Activated B cell treated with CpG ODN at 0.5 μM for 24 hours (primary cell): Measurements from ENCODE around the gene GALNT16. TPM values are rescaled to one million over a fixed set of nuclear protein-coding genes. Genes with fewer than 3 reads are reported as not detected.

Source experiments
- ATAC-seq: fragments of 200-7000 bp; cut with Tn5 transposase; one replicate; pipeline ENCODE4 v1.10.0; 2021; ENCODE audit warnings: low read depth, mild to moderate bottlenecking, moderate library complexity
- CTCF ChIA-PET: fragments of 350-600 bp; sonication (Branson Sonifier 250); formaldehyde crosslinking; loops from one replicate; lab custom pipeline; 2021; ENCODE audit warnings: antibody characterized with exemption; lab: Charles Lee
- POLR2A ChIA-PET: fragments of 350-600 bp; sonication (Branson Sonifier 250); formaldehyde crosslinking; loops from one replicate; lab custom pipeline; 2021; ENCODE audit warnings: antibody characterized with exemption; lab: Charles Lee
- DNase-seq: peaks from one replicate; pipeline ENCODE4 v3.0.0; 2022
- H3K27ac Mint-ChIP-seq: one replicate; pipeline ENCODE4 v1.8.0; 2020; ENCODE audit warnings: mixed read lengths
- H3K27me3 Mint-ChIP-seq: one replicate; pipeline ENCODE4 v1.8.0; 2021; ENCODE audit warnings: mixed read lengths
- H3K36me3 Mint-ChIP-seq: one replicate; pipeline ENCODE4 v1.8.0; 2021; ENCODE audit warnings: low read depth, mixed read lengths
- H3K4me1 Mint-ChIP-seq: one replicate; pipeline ENCODE4 v1.8.0; 2021; ENCODE audit warnings: mixed read lengths
- H3K4me3 Mint-ChIP-seq: one replicate; pipeline ENCODE4 v1.8.0; 2020; ENCODE audit warnings: mild to moderate bottlenecking, mixed read lengths
- H3K9me3 Mint-ChIP-seq: one replicate; pipeline ENCODE4 v1.8.0; 2020; ENCODE audit warnings: mixed read lengths
- CTCF ChIP-seq: fragments of 200-600 bp; IDR thresholded peaks from one replicate; pipeline ENCODE4 v1.8.0; 2022; ENCODE audit warnings: antibody characterized with exemption, mild to moderate bottlenecking
- intact Hi-C: fragments of 100-400 bp; cut with micrococcal nuclease; formaldehyde crosslinking; loops from one replicate; pipeline ENCODE4 v1.15.1; 2024
- total RNA-seq: library from RNA; stranded (reverse); gene quantifications from 2 replicates; pipeline ENCODE4 v1.2.3, GENCODE V29; 2022

GALNT16 gene
- total RNA-seq, 1 donor from 2014 or later: 1.2 TPM

- Mint-ChIP-seq H3K27ac (no peak overlapping the region), H3K9me3 (no peaks in the 10 kb centered on the region), H3K36me3 (peaks cover 68% of the 10 kb centered on the region), H3K4me1 (no peaks in the 10 kb centered on the region), H3K27me3 (no peaks in the 10 kb centered on the region), H3K4me3 (no peak overlapping the region)
- TF ChIP-seq CTCF: no peak
- ChIA-PET POLR2A (no interaction called here), CTCF (no interaction called here)
- no peak for ATAC-seq
- DNase-seq: no peak
- intact Hi-C loops: no loop called here
These were observed 22.8 kb upstream of the GALNT16 start for GRCh38 chr14:69237142-69237541.

- ChIA-PET POLR2A (no interaction called here), CTCF (no interaction called here)
- Mint-ChIP-seq H3K4me3 (no peak overlapping the region), H3K27ac (no peak overlapping the region), H3K27me3 (no peaks in the 10 kb centered on the region), H3K36me3 (peaks cover 68% of the 10 kb centered on the region), H3K4me1 (no peaks in the 10 kb centered on the region), H3K9me3 (no peaks in the 10 kb centered on the region)
- no peak for ATAC-seq
- no peak for DNase-seq
- TF ChIP-seq CTCF: no peak
- intact Hi-C loops: no loop called here
These were observed 22.4 kb upstream of the GALNT16 start for GRCh38 chr14:69237584-69237983.

- Mint-ChIP-seq H3K4me1 (no peaks in the 10 kb centered on the region), H3K27me3 (no peaks in the 10 kb centered on the region), H3K4me3 (no peak overlapping the region), H3K27ac (no peak overlapping the region), H3K36me3 (peaks cover 65% of the 10 kb centered on the region), H3K9me3 (no peaks in the 10 kb centered on the region)
- CTCF ChIA-PET: interaction anchor here (0.7 to 5.2 kb wide), 2 partner anchors 223 to 236 kb away, joined by 3 to 124 read pairs; no protein-coding TSS in a partner anchor
- POLR2A ChIA-PET: no interaction called here
- no peak for TF ChIP-seq CTCF
- DNase-seq: no peak
- intact Hi-C loops: no loop called here
- no peak for ATAC-seq
These were observed 21.1 kb upstream of the GALNT16 start for GRCh38 chr14:69238883-69239282.

- Mint-ChIP-seq H3K27ac (no peak overlapping the region), H3K27me3 (no peaks in the 10 kb centered on the region), H3K4me3 (no peak overlapping the region), H3K9me3 (no peaks in the 10 kb centered on the region), H3K4me1 (no peaks in the 10 kb centered on the region), H3K36me3 (peaks cover 50% of the 10 kb centered on the region)
- TF ChIP-seq CTCF: no peak
- ChIA-PET POLR2A (no interaction called here), CTCF (interaction anchor here (3.8 to 5.2 kb wide), 2 partner anchors 221 to 334 kb away, joined by 54 to 124 read pairs; partner anchors contain the start of gene CCDC177)
- intact Hi-C loops: no loop called here
- no peak for DNase-seq
- ATAC-seq: no peak
These were observed 19.3 kb upstream of the GALNT16 start for GRCh38 chr14:69240527-69241173.

- H3K9me3 Mint-ChIP-seq: no peaks in the 10 kb centered on the region
- H3K36me3 Mint-ChIP-seq: peaks cover 42% of the 10 kb centered on the region
- no peak for TF ChIP-seq CTCF
- DNase-seq (no peak), ATAC-seq (no peak)
- no peaks in the 10 kb centered on the region for H3K4me1 Mint-ChIP-seq
- intact Hi-C loops: no loop called here
- no peak overlapping the region for H3K27ac Mint-ChIP-seq
- ChIA-PET POLR2A (no interaction called here), CTCF (interaction anchor here (1.0 to 5.2 kb wide), 6 partner anchors 10 to 333 kb away, joined by 3 to 124 read pairs (median 6); partner anchors contain the start of gene CCDC177)
- no peaks in the 10 kb centered on the region for H3K27me3 Mint-ChIP-seq
- no peak overlapping the region for H3K4me3 Mint-ChIP-seq
These were observed 18.4 kb upstream of the GALNT16 start for GRCh38 chr14:69241577-69241976.
